T47D (cell line): ENCODE measurements around the gene PTPRH.
"Not testable (repeated sequence)": the region's sequence is repeated elsewhere in the genome, so short reads cannot be mapped to it uniquely, and the experiment has no call there.

Experiments
- DNase-seq, 2 experiments: peaks; one replicate each; pipeline versions ENCODE4 v3.0.0 to v3.0.0-alpha.2; 2011 to 2012; ENCODE audit warnings: low read depth in 1 of 2, low spot score in 1 of 2
- JUND ChIP-seq: IDR thresholded peaks from 2 replicates; pipeline ENCODE4 v1.6.1; 2012; ENCODE audit warnings: low read depth
- in situ Hi-C: cut with HindIII; loops from 2 replicates; pipeline ENCODE4 v1.10.0; 2016; ENCODE audit warnings: low sequenced_read_pairs, low pct_unique_long_range_greater_than_20kb

PTPRH gene

GRCh38 chr19:55166530-55167268 is 42.6 kb downstream of the PTPRH start, which contains the start of gene DNAAF3:
Gene DNAAF3, minus strand, starts transcription at chr19:55166613. Its CDS starts 200 bp downstream, at chr19:55166413.
- TF ChIP-seq JUND = no peak
- DNase-seq = peak; percentile 98
- in situ Hi-C loops = no loop called here

- no peak for TF ChIP-seq JUND
- DNase-seq = peak; percentile 65 to 91
- in situ Hi-C loops = no loop called here
Observed at GRCh38 chr19:55165952-55166529, 43.3 kb downstream of the PTPRH start.

- no peak for DNase-seq
- TF ChIP-seq JUND = no peak
- in situ Hi-C loops = no loop called here
Observed at GRCh38 chr19:55161571-55162322, 47.6 kb downstream of the PTPRH start.

- TF ChIP-seq JUND = no peak
- in situ Hi-C loops = no loop called here
Observed at GRCh38 chr19:55160986-55161365, 48.3 kb downstream of the PTPRH start.

GRCh38 chr19:55160128-55160985 is 48.9 kb downstream of the PTPRH start:
- peak; percentile 93 to 97 for DNase-seq
- TF ChIP-seq JUND = no peak
- in situ Hi-C loops = no loop called here

More at GRCh38 chr19:55160986-55161365, 48.3 kb downstream of the PTPRH start:
- DNase-seq = no peak

- no peak for DNase-seq
- in situ Hi-C loops = no loop called here
- TF ChIP-seq JUND = no peak
Observed at GRCh38 chr19:55158848-55159749, 50.2 kb downstream of the PTPRH start.

- no peak for DNase-seq
- TF ChIP-seq JUND = no peak
- in situ Hi-C loops = no loop called here
Observed at GRCh38 chr19:55158423-55158822, 50.9 kb downstream of the PTPRH start.

GRCh38 chr19:55157064-55157908 is 52.0 kb downstream of the PTPRH start, which contains the start of gene TNNI3:
Gene TNNI3, minus strand, starts transcription at chr19:55157732. Its CDS starts 143 bp downstream, at chr19:55157589.
- in situ Hi-C loops = no loop called here
- DNase-seq = no peak
- no peak for TF ChIP-seq JUND

- DNase-seq = peak; percentile 88 to 91
- in situ Hi-C loops = no loop called here
- no peak for TF ChIP-seq JUND
Observed at GRCh38 chr19:55156202-55157063, 52.9 kb downstream of the PTPRH start.

- DNase-seq, in situ Hi-C loops: not testable (repeated sequence)
Observed at GRCh38 chr19:55155784-55156183, 53.5 kb downstream of the PTPRH start.
